GM19238 (cell line): ENCODE data around the gene ZKSCAN3.
"Not testable (repeated sequence)": the region's sequence is repeated elsewhere in the genome, so short reads cannot be mapped to it uniquely, and the experiment has no call there.

ENCODE experiments used
- DNase-seq: peaks from one replicate; pipeline ENCODE4 v3.0.0; 2011; ENCODE audit warnings: low spot score; ENCODE audit not compliant: insufficient read length

Gene ZKSCAN3

DNA sequence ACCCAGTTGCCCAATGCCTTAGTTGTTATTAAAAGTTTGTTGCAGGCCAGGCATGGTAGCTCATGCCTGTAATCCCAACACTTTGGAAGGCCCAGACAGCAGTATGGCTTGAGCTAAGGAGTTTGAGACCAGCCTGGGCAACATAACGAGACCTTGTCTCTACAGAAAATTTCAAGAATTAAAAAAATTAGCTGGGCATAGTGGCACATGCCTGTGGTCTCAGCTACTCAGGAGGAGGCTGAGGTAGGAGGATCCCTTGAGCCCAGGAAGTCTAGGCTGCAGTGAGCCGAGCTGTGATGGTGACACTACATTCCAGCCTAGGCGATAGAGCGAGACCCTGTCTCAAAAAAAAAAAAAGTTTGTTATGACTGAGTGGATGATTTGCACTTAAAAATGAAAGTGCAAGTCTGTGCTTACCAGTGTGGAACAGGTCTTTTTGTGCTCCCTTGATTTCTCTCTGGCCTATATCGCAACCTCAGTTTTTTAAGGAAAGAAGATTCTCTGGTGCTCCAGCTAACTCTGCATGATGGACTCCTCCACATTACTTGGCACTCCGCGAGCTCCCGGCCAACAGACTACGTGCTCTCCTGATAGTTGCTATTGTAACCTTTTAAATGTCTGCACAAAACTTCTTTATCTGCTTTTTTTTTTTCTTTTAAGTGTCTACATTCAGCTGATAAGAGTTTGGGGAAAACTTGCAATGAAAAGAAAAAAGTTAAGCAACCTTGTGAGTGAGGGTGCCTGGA lies 22.1 kb downstream of the ZKSCAN3 start:
- DNase-seq, result no peak

GRCh38 chr6:28373925-28374324 lies 24.2 kb downstream of the ZKSCAN3 start:
- no peak for DNase-seq

GRCh38 chr6:28377879-28378278 lies 28.1 kb downstream of the ZKSCAN3 start:
- no peak for DNase-seq

- no peak for DNase-seq
Measured at GRCh38 chr6:28378644-28379043, 28.9 kb downstream of the ZKSCAN3 start.

DNA sequence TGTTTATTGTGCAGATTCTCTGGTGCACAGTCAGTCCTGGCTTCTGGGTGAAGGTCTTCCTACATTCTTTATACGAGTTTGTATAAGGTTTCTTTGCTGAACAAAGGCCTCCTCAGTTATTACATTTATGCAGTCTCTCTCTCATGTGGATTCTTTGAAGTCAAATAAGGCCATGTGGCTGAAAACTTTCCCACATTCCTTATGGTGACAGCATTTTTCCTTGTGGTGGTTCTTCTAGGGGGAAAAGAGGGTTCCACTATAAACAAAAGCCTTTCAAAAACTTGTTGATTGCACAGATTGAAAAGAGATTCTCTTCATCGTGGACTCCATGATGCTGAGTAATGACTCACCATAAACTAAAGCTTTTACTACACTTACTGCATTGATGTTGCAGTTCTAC lies 30.6 kb downstream of the ZKSCAN3 start:
- DNase-seq, result no peak

- DNase-seq, result peak; percentile 61
Measured at GRCh38 chr6:28383235-28384142, 33.7 kb downstream of the ZKSCAN3 start.

GRCh38 chr6:28384143-28384533 lies 34.4 kb downstream of the ZKSCAN3 start:
- DNase-seq, result no peak

- no peak for DNase-seq
Measured at GRCh38 chr6:28390688-28391087, 40.9 kb downstream of the ZKSCAN3 start.

- no peak for DNase-seq
Measured at GRCh38 chr6:28393912-28394662, 44.3 kb downstream of the ZKSCAN3 start.

DNA sequence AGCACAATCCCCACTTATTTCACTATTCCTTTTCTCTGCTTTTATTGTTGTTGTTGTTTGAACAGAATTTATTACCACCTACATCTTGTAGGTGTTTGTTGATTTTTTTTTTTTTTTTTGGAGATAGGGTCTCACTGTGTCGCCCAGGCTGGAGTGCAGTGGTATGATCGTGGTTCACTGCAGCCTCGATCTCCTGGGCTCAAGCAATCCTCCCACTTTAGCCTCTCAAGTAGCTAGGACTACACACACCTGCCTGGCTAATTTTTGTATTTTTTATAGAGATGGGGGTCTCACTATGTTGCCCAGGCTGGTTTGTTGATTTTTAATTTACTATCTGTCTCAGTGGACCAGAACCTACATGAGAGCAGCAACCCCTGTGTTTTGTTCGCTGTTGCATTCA lies 46.2 kb downstream of the ZKSCAN3 start:
- DNase-seq, result no peak

DNA sequence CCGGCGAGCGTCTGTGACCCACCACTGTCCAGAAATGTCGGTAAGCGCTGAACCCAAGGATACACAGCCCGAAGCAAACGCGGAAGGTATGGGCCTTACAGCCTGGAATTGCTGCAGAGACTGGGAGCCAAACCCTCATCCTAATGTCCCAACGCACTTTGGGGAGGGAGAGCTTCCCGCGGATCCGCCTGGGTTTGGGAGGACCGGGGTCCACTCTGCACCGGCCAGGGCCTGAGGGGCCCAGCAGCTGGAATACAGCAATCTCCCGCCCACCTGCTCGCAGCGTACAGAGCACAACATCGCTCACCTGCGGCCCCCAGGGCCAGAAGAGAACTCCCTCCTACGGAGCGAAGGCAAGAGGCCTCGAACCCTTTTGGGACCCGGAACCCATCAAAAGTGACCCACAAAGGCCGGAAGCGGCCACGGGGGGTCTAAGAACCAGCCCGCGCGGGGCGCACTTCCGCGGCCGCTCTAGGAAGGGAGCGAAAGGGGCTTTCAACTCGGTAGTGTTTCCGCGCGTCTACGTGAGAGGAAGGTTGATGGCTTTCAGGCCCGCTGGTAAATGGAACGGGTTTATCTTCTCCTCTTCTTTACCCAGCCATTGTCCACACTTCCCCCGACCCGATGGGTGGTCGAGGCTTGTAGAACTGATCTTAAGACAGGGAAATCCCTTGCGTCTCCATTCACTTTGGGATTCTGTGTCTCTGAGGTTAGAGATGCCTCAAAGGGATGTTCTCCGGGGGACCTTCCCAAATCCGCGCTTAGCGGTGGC lies 49.8 kb downstream of the ZKSCAN3 start, which contains the start of gene ZSCAN12:
ZSCAN12 (minus strand) TSS at position 398 of the 772 bp plus-strand sequence. CDS start 1,342 bp downstream, outside the sequence.
- DNase-seq, result peak; percentile 62

DNA sequence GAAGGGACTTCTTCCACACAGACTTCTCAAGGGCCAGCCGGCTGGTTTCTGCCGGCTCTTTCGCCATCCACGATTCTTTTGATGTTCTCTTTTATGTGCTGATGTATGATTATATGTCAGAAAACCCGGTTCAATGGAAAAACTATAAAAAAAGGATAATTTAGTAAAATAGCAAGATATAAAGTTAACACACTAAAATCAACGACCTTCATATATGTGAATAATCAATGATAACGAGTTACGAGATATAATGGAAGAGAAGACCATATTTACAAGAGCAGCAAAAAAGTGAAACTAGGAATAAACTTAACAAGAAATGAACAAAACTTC lies 50.3 kb downstream of the ZKSCAN3 start:
- DNase-seq, result no peak

DNA sequence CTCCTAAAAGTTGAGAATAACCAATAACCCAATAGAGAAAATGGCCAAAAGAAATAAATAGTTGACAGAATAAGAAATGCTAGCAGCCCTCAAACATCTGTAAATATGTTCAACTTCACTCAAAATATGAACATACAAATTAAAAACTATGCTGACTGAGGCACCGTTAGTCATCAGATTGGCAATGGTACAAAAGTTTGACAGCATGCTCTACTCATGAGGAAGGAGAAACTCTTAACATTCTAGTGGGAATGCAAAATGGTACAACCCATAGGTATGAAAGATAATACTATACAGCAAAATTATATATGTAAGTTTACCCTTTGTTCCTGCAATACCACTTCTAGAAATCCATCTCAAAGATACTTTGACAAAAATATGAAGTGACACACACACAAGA lies 51.4 kb downstream of the ZKSCAN3 start:
- no peak for DNase-seq

GRCh38 chr6:28402197-28402596 lies 52.5 kb downstream of the ZKSCAN3 start:
- no peak for DNase-seq

GRCh38 chr6:28403923-28404322 lies 54.2 kb downstream of the ZKSCAN3 start:
- not testable (repeated sequence) for DNase-seq

GRCh38 chr6:28407401-28407800 lies 57.7 kb downstream of the ZKSCAN3 start:
- no peak for DNase-seq

- no peak for DNase-seq
Measured at GRCh38 chr6:28408076-28408802, 58.5 kb downstream of the ZKSCAN3 start.

GRCh38 chr6:28410767-28411166 lies 61.0 kb downstream of the ZKSCAN3 start:
- DNase-seq, result no peak

DNA sequence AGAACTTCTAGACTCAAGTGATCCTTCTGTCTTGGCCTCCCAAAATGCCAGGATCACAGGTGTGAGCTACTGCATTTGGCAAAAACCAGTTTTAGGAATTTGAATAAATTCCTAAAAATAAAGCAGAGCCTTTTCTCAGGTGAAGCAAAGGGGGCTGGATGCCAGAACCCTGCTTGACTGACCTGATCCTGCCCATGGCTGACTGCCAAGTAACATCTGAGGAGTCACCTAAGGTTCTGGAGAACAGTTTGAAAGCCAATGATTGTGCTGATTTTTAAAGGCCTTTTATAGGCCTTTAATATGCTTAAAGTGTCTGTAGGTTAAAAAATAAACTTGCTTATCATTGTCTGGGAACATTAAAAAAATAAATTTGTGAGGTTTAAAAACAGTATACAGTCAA lies 63.9 kb downstream of the ZKSCAN3 start:
- DNase-seq, result no peak
